Measurements from ENCODE around the gene NAB1. TPM values are rescaled to one million over a fixed set of nuclear protein-coding genes. Genes with fewer than 3 reads are reported as not detected.
"Not testable (repeated sequence)": the region's sequence is repeated elsewhere in the genome, so short reads cannot be mapped to it uniquely, and the experiment has no call there.

NAB1 gene
- total RNA-seq, 1 donor from 2014 or later = 38.6 TPM

DNA sequence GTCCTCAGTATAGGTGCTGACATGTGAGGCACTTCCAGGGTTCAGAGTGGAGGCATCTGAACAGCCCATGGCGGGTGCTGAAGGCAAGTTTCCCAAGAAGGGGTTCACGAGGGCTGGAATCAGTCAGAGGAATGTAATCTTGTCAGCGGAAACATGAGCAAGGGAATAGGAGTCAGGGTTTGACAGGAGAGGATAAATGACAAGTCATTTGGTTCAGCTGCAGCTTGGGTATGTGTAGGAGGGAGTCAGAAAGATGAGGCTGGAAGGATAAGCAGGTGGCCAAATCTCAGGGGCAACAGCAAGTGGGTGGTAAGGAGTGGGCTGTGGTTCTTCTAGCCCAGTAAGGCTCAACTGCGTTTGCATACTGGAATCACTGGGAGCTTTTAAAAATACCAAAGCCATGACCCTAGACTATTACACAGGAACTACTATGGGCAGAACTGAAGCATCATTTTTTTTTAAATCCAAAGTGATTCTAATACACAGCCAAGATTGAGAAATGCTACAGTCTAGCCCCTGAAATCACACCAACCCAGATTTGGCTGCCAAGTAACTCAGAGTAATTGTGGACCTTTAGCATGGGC is 41.8 kb upstream of the NAB1 start:
- DNase-seq = no peak
- intact Hi-C loops (cut with DNase I) = no loop called here
- Histone ChIP-seq H3K36me3 (no peaks in the 10 kb centered on the region), H3K9me3 (no peaks in the 10 kb centered on the region), H3K4me1 (no peaks in the 10 kb centered on the region), H3K27ac (no peak overlapping the region), H3K4me3 (no peak overlapping the region), H3K27me3 (no peaks in the 10 kb centered on the region)
- no peak for ATAC-seq
- TF ChIP-seq, protein P1, sequence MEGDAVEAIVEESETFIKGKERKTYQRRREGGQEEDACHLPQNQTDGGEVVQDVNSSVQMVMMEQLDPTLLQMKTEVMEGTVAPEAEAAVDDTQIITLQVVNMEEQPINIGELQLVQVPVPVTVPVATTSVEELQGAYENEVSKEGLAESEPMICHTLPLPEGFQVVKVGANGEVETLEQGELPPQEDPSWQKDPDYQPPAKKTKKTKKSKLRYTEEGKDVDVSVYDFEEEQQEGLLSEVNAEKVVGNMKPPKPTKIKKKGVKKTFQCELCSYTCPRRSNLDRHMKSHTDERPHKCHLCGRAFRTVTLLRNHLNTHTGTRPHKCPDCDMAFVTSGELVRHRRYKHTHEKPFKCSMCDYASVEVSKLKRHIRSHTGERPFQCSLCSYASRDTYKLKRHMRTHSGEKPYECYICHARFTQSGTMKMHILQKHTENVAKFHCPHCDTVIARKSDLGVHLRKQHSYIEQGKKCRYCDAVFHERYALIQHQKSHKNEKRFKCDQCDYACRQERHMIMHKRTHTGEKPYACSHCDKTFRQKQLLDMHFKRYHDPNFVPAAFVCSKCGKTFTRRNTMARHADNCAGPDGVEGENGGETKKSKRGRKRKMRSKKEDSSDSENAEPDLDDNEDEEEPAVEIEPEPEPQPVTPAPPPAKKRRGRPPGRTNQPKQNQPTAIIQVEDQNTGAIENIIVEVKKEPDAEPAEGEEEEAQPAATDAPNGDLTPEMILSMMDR (IDR thresholded peaks at IDR 0.05) = no peak

DNA sequence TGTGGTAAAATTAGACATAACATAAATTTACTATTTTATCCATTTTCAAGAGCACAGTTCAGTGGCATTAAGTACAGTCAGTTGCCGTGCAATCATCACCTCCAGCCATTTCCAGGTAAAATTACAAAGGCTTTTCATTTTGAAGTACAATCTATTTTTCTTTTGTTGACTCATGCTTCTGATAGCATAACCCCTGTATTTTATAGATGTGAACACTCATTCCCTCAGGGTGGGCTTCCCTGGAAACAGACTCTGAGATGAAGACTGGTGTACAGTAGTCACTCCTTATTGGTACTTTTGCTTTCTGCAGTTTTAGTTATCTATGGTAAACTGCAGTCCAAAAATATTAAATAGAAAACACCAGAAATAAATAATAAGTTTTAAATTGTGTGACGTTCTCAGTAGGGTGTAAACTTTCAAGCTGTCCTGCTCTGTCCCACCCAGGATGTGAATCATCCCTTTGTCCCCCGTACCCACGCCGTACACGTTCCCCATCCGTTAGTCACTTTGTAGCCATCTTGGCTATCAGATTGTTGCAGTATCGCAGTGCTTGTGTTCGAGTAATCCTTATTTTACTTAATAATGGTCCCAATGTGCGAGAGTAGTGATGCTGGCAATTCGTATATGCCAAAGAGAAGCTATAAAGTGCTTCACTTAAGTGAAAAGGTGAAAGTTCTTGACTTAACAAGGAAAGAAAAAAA is 41.1 kb upstream of the NAB1 start:
- ATAC-seq (no peak), DNase-seq (no peak)
- Histone ChIP-seq H3K27me3 (no peaks in the 10 kb centered on the region), H3K36me3 (no peaks in the 10 kb centered on the region), H3K4me1 (no peaks in the 10 kb centered on the region), H3K4me3 (no peak overlapping the region), H3K9me3 (no peaks in the 10 kb centered on the region), H3K27ac (no peak overlapping the region)
- TF ChIP-seq, protein P1 (IDR thresholded peaks at IDR 0.05) = no peak
- intact Hi-C loops (cut with DNase I) = no loop called here

DNA sequence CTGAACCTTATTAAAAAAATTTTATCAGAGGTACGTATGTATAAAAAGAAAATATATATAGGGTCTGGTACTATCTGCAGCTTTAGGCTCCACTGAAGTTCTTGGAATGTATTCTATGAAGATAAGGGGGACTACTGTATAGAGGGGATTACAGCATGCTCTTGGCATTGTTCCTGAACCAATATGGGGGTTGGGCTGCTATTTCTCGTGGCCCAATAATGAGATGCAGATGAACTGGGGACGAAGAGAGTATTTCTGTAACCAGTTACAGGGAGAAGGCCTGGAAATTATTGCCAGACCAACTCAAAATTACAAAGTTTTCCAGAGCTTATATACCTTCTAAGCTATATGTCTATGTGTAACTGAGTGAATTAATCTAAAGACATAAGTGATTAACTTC is 40.0 kb upstream of the NAB1 start:
- DNase-seq; ATAC-seq; H3K27ac ChIP-seq; H3K36me3 ChIP-seq; H3K9me3 ChIP-seq; H3K27me3 ChIP-seq; H3K4me1 ChIP-seq; H3K4me3 ChIP-seq; intact Hi-C loops (cut with DNase I): not testable (repeated sequence)

DNA sequence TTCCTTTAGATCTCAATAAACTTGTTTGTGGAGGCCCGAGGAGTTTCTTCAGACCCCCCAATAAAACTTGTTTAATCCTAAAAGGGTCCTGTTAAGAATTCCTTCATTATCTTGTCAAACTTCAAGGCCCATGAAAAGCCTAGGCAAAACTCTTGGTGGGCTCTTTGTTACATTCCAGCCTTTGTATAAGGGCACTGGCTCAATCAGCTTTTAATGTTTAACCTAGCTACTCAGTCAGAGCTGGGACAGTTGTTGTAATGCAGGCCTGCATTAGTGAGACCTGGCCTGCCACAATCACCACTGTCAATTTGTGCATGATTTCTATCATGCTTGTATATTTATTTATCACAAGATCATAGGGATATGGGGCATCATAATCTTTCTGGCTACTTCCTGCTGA is 39.5 kb upstream of the NAB1 start:
- DNase-seq; ATAC-seq; intact Hi-C loops (cut with DNase I): not testable (repeated sequence)

DNA sequence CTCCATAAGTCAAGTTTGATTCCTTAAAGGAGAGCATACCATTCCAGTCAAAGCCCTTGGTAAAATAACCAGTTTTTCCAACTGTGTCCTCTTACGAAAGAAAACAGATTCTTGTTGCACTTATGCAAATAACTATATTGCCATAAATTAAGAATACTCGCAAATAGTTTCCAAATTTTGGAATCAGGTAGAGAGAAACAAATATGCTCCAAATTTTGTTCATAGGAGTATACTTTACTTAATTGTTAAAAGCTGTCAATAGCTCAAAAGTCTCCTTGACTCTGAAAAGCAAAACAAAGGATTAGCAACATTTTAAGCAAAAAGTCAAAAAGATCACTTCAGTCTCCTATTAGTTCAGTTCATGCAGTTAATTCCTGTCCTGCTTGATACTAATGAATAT is 38.4 kb upstream of the NAB1 start:
- H3K27me3 ChIP-seq = not testable (repeated sequence)

More for the DNA sequence above, 39.5 kb upstream of the NAB1 start:
- not testable (repeated sequence) for H3K4me3 ChIP-seq, H3K9me3 ChIP-seq, H3K36me3 ChIP-seq, H3K4me1 ChIP-seq, H3K27ac ChIP-seq, H3K27me3 ChIP-seq

DNA sequence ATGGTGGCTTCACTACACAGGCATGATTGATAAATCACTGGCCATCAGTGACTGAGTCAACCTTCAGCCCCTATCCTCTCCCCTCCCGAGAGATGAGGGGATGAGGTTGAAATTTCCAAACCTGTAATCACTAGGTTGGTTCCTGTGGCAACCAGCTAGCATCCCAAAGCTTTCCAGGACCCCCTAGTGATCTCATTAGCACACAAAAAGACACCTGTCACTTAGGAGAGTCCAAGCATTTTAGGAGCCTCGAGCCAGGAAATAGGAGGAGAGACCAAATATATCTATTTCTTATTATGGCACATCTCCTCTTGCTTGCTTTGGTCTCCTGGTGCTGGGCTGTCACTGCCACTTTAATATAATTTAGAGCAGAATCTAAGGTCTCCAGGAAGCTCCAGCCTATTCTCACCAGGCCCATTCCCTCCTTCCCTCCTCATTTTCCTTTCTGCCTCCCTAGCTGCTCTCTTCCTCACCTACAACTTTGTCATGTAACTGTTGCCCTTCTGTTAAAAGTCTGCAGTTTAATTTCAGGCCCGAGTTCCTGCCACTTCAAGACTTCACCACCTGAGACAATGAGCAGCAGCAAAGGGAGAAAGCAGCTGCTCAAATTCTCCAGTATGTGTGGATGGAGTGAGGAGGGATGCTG is 33.2 kb upstream of the NAB1 start:
- no peaks in the 10 kb centered on the region for H3K27me3 ChIP-seq
- no peaks in the 10 kb centered on the region for H3K9me3 ChIP-seq
- H3K36me3 ChIP-seq = no peaks in the 10 kb centered on the region
- H3K4me3 ChIP-seq = no peak overlapping the region
- no peak overlapping the region for H3K27ac ChIP-seq
- DNase-seq = no peak
- intact Hi-C loops (cut with DNase I) = no loop called here
- TF ChIP-seq, protein P1 (IDR thresholded peaks at IDR 0.05) = no peak
- H3K4me1 ChIP-seq = no peaks in the 10 kb centered on the region
- no peak for ATAC-seq

More for the DNA sequence above, 38.4 kb upstream of the NAB1 start:
- H3K4me3 ChIP-seq; H3K4me1 ChIP-seq; DNase-seq; H3K9me3 ChIP-seq; H3K27ac ChIP-seq; ATAC-seq; intact Hi-C loops (cut with DNase I); H3K36me3 ChIP-seq: not testable (repeated sequence)

DNA sequence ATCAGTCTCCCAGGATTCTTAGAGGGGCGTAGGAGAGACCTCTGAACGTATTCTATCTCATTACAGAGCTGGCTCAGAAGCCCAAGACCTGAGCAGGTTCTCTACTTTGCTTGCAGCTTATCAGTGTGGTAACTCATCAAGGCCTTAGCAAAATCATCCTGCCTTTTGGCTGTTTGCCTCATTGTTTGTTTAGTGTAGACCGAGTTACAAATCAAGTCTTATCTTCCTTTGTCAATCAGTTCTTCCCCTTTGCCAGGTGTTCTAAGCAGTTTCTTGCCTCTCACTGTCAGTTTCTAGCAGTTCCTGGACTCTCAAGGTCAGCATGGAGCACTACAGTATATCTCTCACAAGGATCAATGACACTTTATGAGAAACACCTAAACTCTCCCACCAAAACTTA is 30.9 kb upstream of the NAB1 start:
- no peaks in the 10 kb centered on the region for H3K9me3 ChIP-seq
- no peaks in the 10 kb centered on the region for H3K4me1 ChIP-seq
- H3K27ac ChIP-seq = no peak overlapping the region
- H3K4me3 ChIP-seq = no peak overlapping the region
- H3K27me3 ChIP-seq = no peaks in the 10 kb centered on the region
- no peak for ATAC-seq
- intact Hi-C loops (cut with DNase I) = no loop called here
- no peaks in the 10 kb centered on the region for H3K36me3 ChIP-seq
- TF ChIP-seq, protein P1 (IDR thresholded peaks at IDR 0.05) = no peak
- DNase-seq = no peak

Data from upper lobe of right lung (tissue), 1 donor.